Activated T-cell treated with anti-CD3 and anti-CD28 coated beads, Interleukin-2, amount 50 U/mL, for 72 hours (primary cell): Measurements from ENCODE around the gene TAOK1. TPM values are rescaled to one million over a fixed set of nuclear protein-coding genes. Genes with fewer than 3 reads are reported as not detected.
A peak's percentile ranks its signal among the peaks of the same experiment; 100 is the strongest.

ENCODE experiments used
- ATAC-seq, 2 donors: fragments of 150-1000 bp; cut with Tn5 transposase; replicated peaks in 1 of 2; 2 replicates each; pipeline ENCODE4 v1.10.0; 2021; ENCODE audit warnings: moderate library complexity in 2 of 2, mild to moderate bottlenecking in 1 of 2
- DNase-seq, 2 donors: peaks; one replicate each; pipeline ENCODE4 v3.0.0; 2021 to 2022; ENCODE audit warnings: mixed read lengths in 1 of 2
- H3K27ac Mint-ChIP-seq: one replicate; pipeline ENCODE4 v1.8.0; 2022; ENCODE audit warnings: mild to moderate bottlenecking, moderate library complexity, mixed read lengths
- H3K27me3 Mint-ChIP-seq: one replicate; pipeline ENCODE4 v1.8.0; 2022; ENCODE audit warnings: low read depth, mixed read lengths
- H3K36me3 Mint-ChIP-seq, 2 donors: one replicate each; pipeline ENCODE4 v1.8.0; 2022; ENCODE audit warnings: mixed read lengths in 2 of 2, mild to moderate bottlenecking in 1 of 2; ENCODE audit not compliant: insufficient read depth in 2 of 2
- H3K4me1 Mint-ChIP-seq: one replicate; pipeline ENCODE4 v1.8.0; 2022; ENCODE audit warnings: low read depth, mixed read lengths
- H3K4me3 Mint-ChIP-seq, 2 donors: one replicate each; pipeline ENCODE4 v1.8.0; 2022; ENCODE audit warnings: mild to moderate bottlenecking in 2 of 2, mixed read lengths in 2 of 2, moderate library complexity in 2 of 2
- H3K9me3 Mint-ChIP-seq, 2 donors: one replicate each; pipeline ENCODE4 v1.8.0; 2022; ENCODE audit warnings: mixed read lengths in 2 of 2
- total RNA-seq, 2 donors: library from RNA; stranded (reverse); gene quantifications; one replicate each; pipeline ENCODE4 v1.2.3, GENCODE V29; 2022

Gene TAOK1
- total RNA-seq, 2 donors from 2014 or later, result 39.3 to 48.1 TPM

- DNase-seq, result no peak
- Mint-ChIP-seq H3K4me1 (peaks cover 20% of the 10 kb centered on the region), H3K27ac (no peak overlapping the region), H3K9me3 (no peaks in the 10 kb centered on the region), H3K36me3 (peaks cover 0 to 6% of the 10 kb centered on the region in 2 donors), H3K4me3 (no peak overlapping the region), H3K27me3 (no peaks in the 10 kb centered on the region)
- no peak for ATAC-seq
Observed at GRCh38 chr17:29573871-29574731, 183.9 kb downstream of the TAOK1 start.

- no peak for ATAC-seq
- no peaks in the 10 kb centered on the region for H3K27me3 Mint-ChIP-seq
- no peak overlapping the region for H3K27ac Mint-ChIP-seq
- H3K4me3 Mint-ChIP-seq, result no peak overlapping the region
- no peaks in the 10 kb centered on the region for H3K9me3 Mint-ChIP-seq
- no peak for DNase-seq
- H3K36me3 Mint-ChIP-seq, result peaks cover 0 to 7% of the 10 kb centered on the region in 2 donors
- H3K4me1 Mint-ChIP-seq, result peaks cover 18% of the 10 kb centered on the region
Observed at GRCh38 chr17:29574732-29575510, 184.8 kb downstream of the TAOK1 start.

DNA sequence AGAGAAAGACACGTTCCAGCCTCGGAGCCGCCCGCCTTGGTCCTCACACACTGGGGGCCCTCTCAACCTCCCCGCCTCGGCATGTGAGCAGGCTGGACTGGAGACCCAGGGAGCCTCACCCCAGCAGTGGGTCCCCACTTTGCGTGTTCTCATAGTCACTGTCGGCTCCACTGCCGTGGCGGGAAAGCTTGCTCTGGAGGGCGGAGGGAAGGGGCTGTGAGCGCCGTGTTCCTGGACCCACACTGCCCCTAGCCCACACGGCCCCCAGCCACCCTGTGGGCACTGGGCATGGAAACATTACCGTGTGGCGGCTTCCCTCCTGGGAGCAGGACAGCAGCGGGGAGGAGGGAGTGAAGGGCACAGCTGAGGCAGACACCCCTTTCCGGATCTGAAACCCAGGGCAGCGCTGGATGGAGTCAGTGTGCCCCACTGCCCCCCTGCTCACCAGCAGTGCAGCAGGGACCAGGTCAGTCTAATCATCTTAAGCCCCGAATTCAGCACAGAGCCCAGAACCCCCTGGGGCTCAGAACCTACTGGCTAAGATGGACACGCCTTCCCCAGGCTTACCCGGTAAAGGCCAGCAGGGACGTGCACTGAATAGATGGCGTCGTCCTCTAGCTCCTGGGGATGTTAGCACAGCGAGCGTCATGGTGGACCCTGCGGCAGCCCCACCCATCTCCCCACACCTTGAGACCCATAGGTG is 185.5 kb downstream of the TAOK1 start:
- H3K4me3 Mint-ChIP-seq, result no peak overlapping the region
- H3K4me1 Mint-ChIP-seq, result peaks cover 23% of the 10 kb centered on the region
- no peak overlapping the region for H3K27ac Mint-ChIP-seq
- H3K9me3 Mint-ChIP-seq, result no peaks in the 10 kb centered on the region
- ATAC-seq (no peak), DNase-seq (no peak)
- H3K36me3 Mint-ChIP-seq, result peaks cover 2 to 8% of the 10 kb centered on the region in 2 donors
- H3K27me3 Mint-ChIP-seq, result no peaks in the 10 kb centered on the region

DNA sequence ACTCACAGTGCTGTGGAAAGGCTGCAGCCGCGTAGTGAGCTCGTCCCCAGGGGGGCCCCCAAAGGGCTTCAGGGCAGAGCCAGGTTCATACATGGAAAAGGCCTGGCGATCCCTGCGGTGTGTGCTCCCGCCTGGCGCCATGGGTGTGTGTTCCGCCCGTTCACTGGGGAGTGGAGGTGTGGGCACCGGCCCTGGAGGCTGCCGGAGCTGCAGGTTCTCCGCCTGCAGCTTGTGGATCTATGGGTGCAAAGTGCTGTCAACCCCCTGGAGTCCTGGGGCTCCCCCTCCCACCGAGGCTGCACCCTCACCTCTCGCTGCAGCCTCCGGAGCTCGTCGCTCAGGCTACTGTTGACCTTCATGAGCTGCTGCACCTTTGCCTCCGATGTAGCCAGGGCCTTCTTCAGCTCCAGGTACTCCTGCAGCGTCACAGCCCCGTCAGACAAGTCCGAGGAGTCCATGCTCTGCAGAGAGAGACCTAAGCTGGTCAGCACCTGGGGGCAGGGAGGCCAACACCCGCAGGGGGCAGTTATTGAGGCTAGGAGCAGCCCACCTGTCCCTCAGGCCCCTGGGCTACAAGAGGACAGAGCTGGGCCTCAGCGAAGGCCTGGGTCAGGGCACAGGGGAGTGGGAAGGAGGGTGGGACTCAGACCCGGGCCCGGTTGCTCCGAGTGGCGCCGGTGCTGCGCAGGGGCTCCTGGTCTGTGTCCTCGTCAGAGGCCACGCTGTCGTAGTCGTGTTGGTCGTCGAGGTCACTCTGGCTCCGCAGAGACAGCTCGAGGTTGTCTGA is 186.2 kb downstream of the TAOK1 start:
- Mint-ChIP-seq H3K27me3 (no peaks in the 10 kb centered on the region), H3K36me3 (peaks cover 2 to 7% of the 10 kb centered on the region in 2 donors), H3K27ac (no peak overlapping the region), H3K4me1 (peaks cover 24% of the 10 kb centered on the region), H3K9me3 (no peaks in the 10 kb centered on the region), H3K4me3 (no peak overlapping the region)
- ATAC-seq, result no peak
- no peak for DNase-seq

DNA sequence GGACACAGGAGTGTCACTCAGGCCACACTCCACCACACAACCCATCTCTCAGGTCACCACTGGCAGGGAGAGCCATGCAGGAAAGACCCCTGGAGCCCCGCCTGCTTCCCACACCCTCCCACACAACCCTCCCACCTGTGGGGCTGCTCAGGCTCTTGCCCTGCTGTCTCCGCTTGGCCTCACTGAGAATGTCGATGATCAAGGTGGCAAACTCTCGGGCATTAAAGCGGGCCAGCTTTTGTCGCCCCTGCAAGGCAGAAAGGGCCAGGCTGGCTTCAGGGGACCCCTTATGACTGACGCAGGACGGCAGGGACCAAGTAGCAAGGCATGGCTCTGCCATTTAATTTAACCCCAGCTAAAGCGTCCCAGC is 186.8 kb downstream of the TAOK1 start:
- peaks cover 24% of the 10 kb centered on the region for H3K4me1 Mint-ChIP-seq
- H3K36me3 Mint-ChIP-seq, result peaks cover 2 to 7% of the 10 kb centered on the region in 2 donors
- H3K9me3 Mint-ChIP-seq, result no peaks in the 10 kb centered on the region
- no peak overlapping the region for H3K4me3 Mint-ChIP-seq
- H3K27ac Mint-ChIP-seq, result no peak overlapping the region
- no peak for DNase-seq
- no peaks in the 10 kb centered on the region for H3K27me3 Mint-ChIP-seq
- no peak for ATAC-seq

DNA sequence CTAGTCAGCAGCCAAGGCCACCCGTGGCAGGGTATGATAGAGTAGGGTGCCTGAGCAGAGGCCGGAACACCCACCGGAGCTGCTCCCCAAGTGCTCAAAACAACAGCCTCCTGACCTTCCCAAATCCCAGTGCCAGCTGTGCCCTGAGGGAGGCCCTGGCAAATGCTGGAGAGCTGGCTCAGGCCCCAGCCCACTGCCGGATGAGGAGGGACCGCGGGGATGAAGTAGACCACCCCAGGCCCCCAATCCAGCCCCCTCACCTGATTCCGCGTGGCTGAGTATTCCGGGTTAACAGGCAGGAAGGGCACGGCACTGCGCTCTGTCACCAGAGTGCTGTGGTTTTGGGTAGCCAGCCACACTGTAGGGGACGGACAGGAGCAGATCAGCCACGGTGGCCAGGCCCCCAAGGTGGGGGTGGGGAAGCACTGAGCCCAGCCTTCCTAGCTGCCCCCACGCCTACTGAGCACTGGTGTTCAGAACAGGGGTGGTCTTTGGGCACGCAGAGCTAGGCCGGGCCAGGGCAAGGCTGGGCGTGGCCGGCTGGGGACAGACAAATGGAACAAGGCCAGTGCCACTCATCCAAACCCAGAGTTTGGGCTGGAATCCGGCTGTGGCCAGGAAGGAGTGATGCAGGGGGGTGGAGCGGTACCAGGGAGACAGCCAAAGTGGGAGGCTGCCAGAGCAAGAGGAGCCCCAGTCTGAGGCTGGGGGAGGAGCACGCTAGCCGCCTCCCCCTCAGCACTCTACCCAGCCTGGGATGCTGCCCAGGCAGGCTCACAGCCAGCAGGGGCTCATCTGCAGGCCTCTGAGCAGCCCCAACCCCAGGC is 187.4 kb downstream of the TAOK1 start:
- H3K4me3 Mint-ChIP-seq, result no peak overlapping the region
- no peaks in the 10 kb centered on the region for H3K27me3 Mint-ChIP-seq
- peaks cover 24% of the 10 kb centered on the region for H3K4me1 Mint-ChIP-seq
- H3K36me3 Mint-ChIP-seq, result peaks cover 7 to 11% of the 10 kb centered on the region in 2 donors
- no peak overlapping the region for H3K27ac Mint-ChIP-seq
- ATAC-seq (no peak), DNase-seq (no peak)
- H3K9me3 Mint-ChIP-seq, result no peaks in the 10 kb centered on the region

DNA sequence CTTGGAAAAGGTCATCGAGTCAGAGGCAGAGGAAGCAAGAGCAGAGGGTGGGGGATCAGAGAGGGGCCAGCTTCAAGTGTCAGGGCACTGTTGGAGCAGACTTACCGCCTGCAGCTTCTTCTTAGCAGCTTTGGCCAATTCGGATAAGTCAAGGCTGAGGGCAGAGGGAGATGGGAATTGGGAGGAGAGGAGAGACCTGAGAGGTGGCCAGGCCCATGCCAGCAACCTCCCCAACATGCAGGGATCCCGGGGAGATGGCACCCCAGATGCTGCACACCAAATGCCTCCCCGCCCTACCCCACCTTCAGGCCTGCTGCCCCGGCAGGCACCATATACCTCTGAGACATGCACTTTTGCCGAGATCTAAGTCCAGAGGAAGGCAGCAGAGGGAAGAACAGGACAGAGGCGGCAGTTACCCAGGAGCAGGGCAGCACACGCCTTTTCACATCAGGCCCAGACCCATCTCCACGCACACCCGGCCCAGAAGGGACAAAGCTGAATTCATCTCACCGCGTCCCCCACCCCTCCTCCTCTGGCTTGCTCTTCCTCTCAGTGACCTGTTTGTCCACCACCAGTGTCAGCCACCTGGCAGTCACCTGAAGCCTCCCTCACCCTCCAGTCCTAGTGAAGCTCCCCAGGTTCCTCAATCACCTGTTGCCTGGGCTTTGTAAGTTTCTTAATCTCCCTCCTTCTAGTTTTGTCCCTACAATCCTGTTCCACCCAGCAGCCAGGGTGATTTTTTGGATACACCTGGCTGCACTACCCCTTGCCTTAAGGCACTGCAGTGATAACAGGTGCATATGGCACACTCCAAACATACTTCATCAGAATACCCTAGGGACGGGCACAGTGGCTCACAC is 188.7 kb downstream of the TAOK1 start:
- H3K27ac Mint-ChIP-seq, result no peak overlapping the region
- H3K4me3 Mint-ChIP-seq, result no peak overlapping the region
- H3K9me3 Mint-ChIP-seq, result no peaks in the 10 kb centered on the region
- ATAC-seq (no peak), DNase-seq (no peak)
- peaks cover 23% of the 10 kb centered on the region for H3K4me1 Mint-ChIP-seq
- H3K36me3 Mint-ChIP-seq, result peaks cover 13 to 18% of the 10 kb centered on the region in 2 donors
- no peaks in the 10 kb centered on the region for H3K27me3 Mint-ChIP-seq

GRCh38 chr17:29579866-29580771 is 190.0 kb downstream of the TAOK1 start:
- H3K4me1 Mint-ChIP-seq, result peaks cover 28% of the 10 kb centered on the region
- no peaks in the 10 kb centered on the region for H3K27me3 Mint-ChIP-seq
- H3K9me3 Mint-ChIP-seq, result no peaks in the 10 kb centered on the region
- DNase-seq (peak; percentile 90 to 91), ATAC-seq (peak; percentile 97 to 98)
- H3K36me3 Mint-ChIP-seq, result peaks cover 13 to 17% of the 10 kb centered on the region in 2 donors
- H3K27ac Mint-ChIP-seq, result no peak overlapping the region
- no peak overlapping the region for H3K4me3 Mint-ChIP-seq

DNA sequence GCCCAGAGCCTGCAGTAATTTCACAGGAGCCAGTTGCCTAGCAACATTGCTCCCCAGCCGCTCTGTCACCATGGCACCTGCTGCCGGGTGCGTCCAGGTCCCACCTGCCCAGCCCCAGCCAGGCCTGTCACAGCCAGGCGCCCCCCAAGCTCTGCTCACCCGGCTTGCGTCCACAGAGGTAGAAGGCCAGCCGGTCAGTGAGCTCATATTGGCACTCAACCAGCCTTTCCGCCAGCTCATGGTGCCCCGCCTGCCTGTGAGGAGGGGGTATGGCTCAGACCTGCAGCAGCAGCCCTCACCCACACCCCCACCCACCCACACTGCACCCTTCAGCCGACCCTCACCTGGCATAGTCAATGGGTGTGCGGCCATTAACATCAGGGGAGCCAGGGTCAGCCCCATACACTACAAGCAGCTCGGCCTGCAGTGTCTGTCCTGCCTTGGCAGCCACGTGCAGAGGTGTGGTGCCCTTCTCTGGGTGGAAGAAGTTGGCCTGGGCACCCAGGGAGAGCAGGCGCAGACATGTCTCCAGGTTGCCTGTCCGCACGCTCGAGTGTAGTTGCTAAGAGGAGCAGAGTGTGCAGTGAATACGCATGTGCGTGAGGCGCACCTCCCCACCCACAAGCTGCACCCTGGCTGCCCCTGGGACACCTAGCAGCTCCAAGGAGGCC is 191.6 kb downstream of the TAOK1 start:
- Mint-ChIP-seq H3K4me1 (peaks cover 44% of the 10 kb centered on the region), H3K9me3 (no peaks in the 10 kb centered on the region), H3K27ac (no peak overlapping the region), H3K4me3 (no peak overlapping the region), H3K27me3 (no peaks in the 10 kb centered on the region), H3K36me3 (peaks cover 13 to 17% of the 10 kb centered on the region in 2 donors)
- DNase-seq, result no peak
- ATAC-seq, result no peak

DNA sequence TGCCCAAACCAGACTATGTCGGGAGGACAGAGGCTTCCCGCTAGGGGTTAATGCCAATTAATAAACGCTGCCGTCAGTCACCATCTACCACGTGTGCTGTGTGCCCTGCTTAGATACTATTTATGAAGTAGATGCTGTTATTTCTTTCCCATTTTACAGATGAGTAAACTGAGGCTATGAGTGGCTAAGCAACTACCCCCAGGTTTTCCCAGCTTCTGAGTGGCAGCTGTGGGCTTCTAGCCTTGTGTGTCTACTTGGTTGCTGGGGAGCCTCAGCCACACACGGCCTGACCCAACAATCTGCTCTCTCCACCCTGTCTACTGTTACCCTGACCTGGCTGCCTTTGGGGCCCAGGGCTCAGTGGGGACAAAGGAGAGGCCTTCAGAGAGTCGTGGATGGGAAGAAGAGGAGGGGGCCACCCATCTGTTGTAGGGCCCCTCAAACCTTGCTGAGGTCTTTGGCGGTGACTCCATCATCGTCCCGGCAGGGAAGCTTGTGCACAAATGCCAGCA is 192.1 kb downstream of the TAOK1 start:
- H3K4me1 Mint-ChIP-seq, result peaks cover 50% of the 10 kb centered on the region
- peaks cover 13 to 17% of the 10 kb centered on the region in 2 donors for H3K36me3 Mint-ChIP-seq
- no peak overlapping the region for H3K4me3 Mint-ChIP-seq
- DNase-seq (no peak), ATAC-seq (no peak)
- H3K27me3 Mint-ChIP-seq, result no peaks in the 10 kb centered on the region
- no peaks in the 10 kb centered on the region for H3K9me3 Mint-ChIP-seq
- H3K27ac Mint-ChIP-seq, result peak overlapping the region; percentile 28
